DOHH2 (cell line): ENCODE data around the gene SUSD4.

ENCODE experiments used
- H3F3A ChIP-seq: fragments of 200-600 bp; sonication (generic), shearing (Covaris generic); 2 replicates; pipeline ENCODE4 v1.6.0; 2016; ENCODE audit warnings: antibody characterized with exemption, mild to moderate bottlenecking; ENCODE audit not compliant: control insufficient read depth, insufficient read depth
- H3K27ac ChIP-seq: fragments of 200-600 bp; sonication (generic); 2 replicates; pipeline ENCODE4 v1.5.1; 2014; ENCODE audit warnings: low read depth, mild to moderate bottlenecking, low read length, moderate library complexity
- H3K27me3 ChIP-seq: fragments of 200-600 bp; sonication (generic); 2 replicates; pipeline ENCODE4 v1.6.1; 2014; ENCODE audit warnings: mild to moderate bottlenecking, low read length, mixed read lengths; ENCODE audit not compliant: control insufficient read depth
- H3K36me3 ChIP-seq: fragments of 200-600 bp; sonication (generic); 2 replicates; pipeline ENCODE4 v1.6.1; 2014; ENCODE audit warnings: mild to moderate bottlenecking, low read length, moderate library complexity, mixed read lengths; ENCODE audit not compliant: control insufficient read depth
- H3K4me1 ChIP-seq: fragments of 200-600 bp; sonication (generic); 2 replicates; pipeline ENCODE4 v1.6.1; 2014; ENCODE audit warnings: mild to moderate bottlenecking, low read length, mixed read lengths; ENCODE audit not compliant: control insufficient read depth
- H3K4me2 ChIP-seq: fragments of 200-600 bp; sonication (generic); 2 replicates; pipeline ENCODE4 v1.6.0; 2014; ENCODE audit warnings: mild to moderate bottlenecking, low read length, moderate library complexity
- H3K4me3 ChIP-seq: fragments of 200-600 bp; sonication (generic); 2 replicates; pipeline ENCODE4 v1.5.1; 2014; ENCODE audit warnings: mild to moderate bottlenecking, low read length, mixed read lengths
- H3K79me2 ChIP-seq: fragments of 200-600 bp; sonication (generic); 2 replicates; pipeline ENCODE4 v1.6.1; 2014; ENCODE audit warnings: mild to moderate bottlenecking, low read length, mixed read lengths; ENCODE audit not compliant: control insufficient read depth
- H3K9me2 ChIP-seq: fragments of 200-600 bp; sonication (generic); replicated peaks from 2 replicates; pipeline ENCODE4 v1.6.1; 2014; ENCODE audit warnings: mild to moderate bottlenecking, low read length, mixed read lengths; ENCODE audit not compliant: control insufficient read depth
- H3K9me3 ChIP-seq: fragments of 200-600 bp; sonication (generic); 2 replicates; pipeline ENCODE4 v1.6.1; 2014; ENCODE audit warnings: antibody characterized with exemption, low read length, mixed read lengths; ENCODE audit not compliant: control insufficient read depth, insufficient read depth
- H4K20me1 ChIP-seq: fragments of 200-600 bp; sonication (generic); 2 replicates; pipeline ENCODE4 v1.6.0; 2014; ENCODE audit warnings: low read depth, mild to moderate bottlenecking, antibody characterized with exemption, low read length, moderate library complexity; ENCODE audit not compliant: control insufficient read depth, insufficient read depth
- CTCF ChIP-seq: fragments of 200-600 bp; sonication (generic); IDR thresholded peaks from one replicate; pipeline ENCODE4 v1.5.1; 2014; ENCODE audit warnings: antibody characterized with exemption, mild to moderate bottlenecking, low read depth, low read length; ENCODE audit not compliant: poor library complexity, severe bottlenecking
- EZH2phosphoT487 ChIP-seq: fragments of 200-600 bp; sonication (generic); IDR thresholded peaks from 2 replicates; pipeline ENCODE4 v1.6.1; 2017; ENCODE audit warnings: borderline replicate concordance, mild to moderate bottlenecking, antibody characterized with exemption, low read length, moderate library complexity, mixed read lengths

SUSD4 gene

GRCh38 chr1:223307544-223307943 lies 56.4 kb downstream of the SUSD4 start:
- Histone ChIP-seq H3K4me2 (no peak overlapping the region), H3K27me3 (no peaks in the 10 kb centered on the region), H3F3A (no peaks in the 10 kb centered on the region), H3K9me2 (no peaks in the 10 kb centered on the region), H3K4me1 (no peaks in the 10 kb centered on the region), H3K9me3 (no peaks in the 10 kb centered on the region), H3K4me3 (no peak overlapping the region), H3K79me2 (no peaks in the 10 kb centered on the region), H3K27ac (no peak overlapping the region), H3K36me3 (no peaks in the 10 kb centered on the region), H4K20me1 (no peaks in the 10 kb centered on the region)
- no peak for TF ChIP-seq CTCF
- TF ChIP-seq EZH2phosphoT487, result no peak

- Histone ChIP-seq H3K9me3 (no peaks in the 10 kb centered on the region), H3F3A (no peaks in the 10 kb centered on the region), H3K4me2 (no peak overlapping the region), H3K4me1 (no peaks in the 10 kb centered on the region), H3K79me2 (no peaks in the 10 kb centered on the region), H3K36me3 (no peaks in the 10 kb centered on the region), H3K9me2 (no peaks in the 10 kb centered on the region), H3K27me3 (no peaks in the 10 kb centered on the region), H4K20me1 (no peaks in the 10 kb centered on the region), H3K27ac (no peak overlapping the region), H3K4me3 (no peak overlapping the region)
- no peak for TF ChIP-seq CTCF
- no peak for TF ChIP-seq EZH2phosphoT487
These were observed 59.0 kb downstream of the SUSD4 start for GRCh38 chr1:223304931-223305330.

GRCh38 chr1:223301371-223301770 lies 62.6 kb downstream of the SUSD4 start:
- TF ChIP-seq CTCF (no peak), EZH2phosphoT487 (no peak)
- Histone ChIP-seq H3K4me3 (no peak overlapping the region), H3K4me1 (no peaks in the 10 kb centered on the region), H3K9me2 (no peaks in the 10 kb centered on the region), H4K20me1 (no peaks in the 10 kb centered on the region), H3K79me2 (no peaks in the 10 kb centered on the region), H3K27me3 (no peaks in the 10 kb centered on the region), H3K9me3 (no peaks in the 10 kb centered on the region), H3K36me3 (no peaks in the 10 kb centered on the region), H3K4me2 (no peak overlapping the region), H3F3A (no peaks in the 10 kb centered on the region), H3K27ac (no peak overlapping the region)

- no peaks in the 10 kb centered on the region for H3K4me1 ChIP-seq
- no peak overlapping the region for H3K27ac ChIP-seq
- TF ChIP-seq CTCF, result no peak
- TF ChIP-seq EZH2phosphoT487, result no peak
- H3F3A ChIP-seq, result no peaks in the 10 kb centered on the region
- H4K20me1 ChIP-seq, result no peaks in the 10 kb centered on the region
- H3K79me2 ChIP-seq, result no peaks in the 10 kb centered on the region
- H3K27me3 ChIP-seq, result no peaks in the 10 kb centered on the region
- H3K4me3 ChIP-seq, result no peak overlapping the region
- no peaks in the 10 kb centered on the region for H3K9me2 ChIP-seq
- no peaks in the 10 kb centered on the region for H3K36me3 ChIP-seq
- H3K4me2 ChIP-seq, result no peak overlapping the region
- H3K9me3 ChIP-seq, result no peaks in the 10 kb centered on the region
These were observed 64.4 kb downstream of the SUSD4 start for GRCh38 chr1:223299553-223299952.
